Measurements from ENCODE around the gene ETV6.

ETV6 gene

GRCh38 chr12:11812586-11813437, 163.3 kb downstream of the ETV6 start:
- DNase-seq = peak; percentile 3

- no peak for DNase-seq
Measured at GRCh38 chr12:11813438-11813813, 164.0 kb downstream of the ETV6 start.

GRCh38 chr12:11814374-11814773, 164.9 kb downstream of the ETV6 start:
- DNase-seq = no peak

- no peak for DNase-seq
Measured at GRCh38 chr12:11815397-11815796, 165.9 kb downstream of the ETV6 start.

- no peak for DNase-seq
Measured at GRCh38 chr12:11819643-11820042, 170.2 kb downstream of the ETV6 start.

- no peak for DNase-seq
Measured at GRCh38 chr12:11820476-11820875, 171.0 kb downstream of the ETV6 start.

- no peak for DNase-seq
Measured at GRCh38 chr12:11821386-11822080, 172.1 kb downstream of the ETV6 start.

GRCh38 chr12:11822081-11822834, 172.8 kb downstream of the ETV6 start:
- no peak for DNase-seq

GRCh38 chr12:11823043-11823442, 173.6 kb downstream of the ETV6 start:
- no peak for DNase-seq

GRCh38 chr12:11823593-11823992, 174.1 kb downstream of the ETV6 start:
- no peak for DNase-seq

- no peak for DNase-seq
Measured at GRCh38 chr12:11824069-11824468, 174.6 kb downstream of the ETV6 start.

- DNase-seq = no peak
Measured at GRCh38 chr12:11824736-11825135, 175.3 kb downstream of the ETV6 start.

GRCh38 chr12:11825278-11825677, 175.8 kb downstream of the ETV6 start:
- DNase-seq = no peak

GRCh38 chr12:11826574-11826973, 177.1 kb downstream of the ETV6 start:
- DNase-seq = no peak

GRCh38 chr12:11827091-11828061, 177.9 kb downstream of the ETV6 start:
- DNase-seq = no peak

- DNase-seq = no peak
Measured at GRCh38 chr12:11829764-11830194, 180.3 kb downstream of the ETV6 start.

GRCh38 chr12:11830307-11830801, 180.9 kb downstream of the ETV6 start:
- DNase-seq = no peak

- DNase-seq = no peak
Measured at GRCh38 chr12:11832093-11832492, 182.6 kb downstream of the ETV6 start.

- DNase-seq = no peak
Measured at GRCh38 chr12:11833174-11833895, 183.9 kb downstream of the ETV6 start.

GRCh38 chr12:11834104-11834812, 184.8 kb downstream of the ETV6 start:
- no peak for DNase-seq

GRCh38 chr12:11834931-11835330, 185.5 kb downstream of the ETV6 start:
- no peak for DNase-seq

Data from GF-D8 (cell line).